Right forelimb (tissue), 1 donor: ENCODE data around the gene CDSN.

Experiments used
- DNase-seq: peaks from one replicate; pipeline ENCODE4 v3.0.0-alpha.2; 2018

CDSN gene

DNA sequence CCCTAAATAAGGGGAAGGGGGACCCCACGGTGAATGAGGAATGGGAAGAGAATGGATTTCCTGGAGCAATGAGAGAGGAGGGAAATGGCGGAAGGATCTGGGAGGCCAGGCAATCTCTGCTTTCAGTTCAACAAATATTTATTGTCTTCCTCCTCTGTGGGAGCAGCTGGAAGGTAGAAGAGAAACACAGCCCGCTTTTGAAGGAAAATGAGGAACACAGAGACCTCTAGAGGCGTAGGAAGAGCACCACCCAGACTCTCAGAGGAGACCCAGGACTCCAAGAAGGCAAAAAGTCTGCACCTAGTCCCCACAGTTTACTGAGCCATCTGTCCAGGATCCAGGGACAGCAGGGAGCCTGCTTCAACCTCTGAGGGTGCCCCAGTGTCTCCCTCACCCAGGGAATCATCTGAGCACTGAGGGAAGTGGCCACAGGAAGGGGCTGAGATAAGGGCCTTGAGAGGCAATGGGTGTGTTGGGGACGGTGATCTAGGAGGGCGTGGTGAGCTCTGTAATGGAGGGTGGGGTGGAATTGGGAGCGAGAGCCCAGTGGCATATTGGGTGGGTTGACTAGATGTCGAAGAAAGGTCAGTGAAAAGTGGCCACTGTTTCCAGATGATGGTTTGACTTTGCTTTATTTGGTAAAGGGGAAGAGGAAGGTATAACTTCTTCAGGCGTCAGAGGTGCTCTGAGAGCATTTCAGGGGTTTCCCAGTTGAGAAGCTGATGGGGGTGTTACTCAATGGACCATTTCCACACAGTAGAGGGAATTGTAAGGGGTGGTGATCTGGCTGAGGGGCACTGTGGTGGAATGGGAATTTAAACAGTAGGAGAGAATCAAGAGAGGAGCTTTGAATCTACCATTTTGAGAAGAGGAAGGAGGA, 5.0 kb downstream of the CDSN start:
- DNase-seq: no peak

DNA sequence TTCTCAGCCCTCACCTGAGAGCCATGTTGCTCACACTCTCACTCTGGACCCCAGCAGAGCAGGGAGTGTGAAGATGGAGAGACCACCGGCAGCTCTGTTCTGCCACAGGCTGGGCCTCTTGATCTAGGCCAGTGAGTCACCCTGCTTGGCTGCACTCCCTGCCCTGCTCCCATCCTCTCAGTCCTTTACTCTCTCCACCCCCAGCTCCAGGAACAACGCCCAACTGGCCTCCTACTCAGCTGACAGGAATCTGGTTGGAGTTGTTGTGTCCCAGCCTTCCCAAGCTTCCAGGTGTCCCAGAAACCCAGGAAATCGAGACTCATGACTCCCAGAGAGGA, 5.7 kb downstream of the CDSN start, which contains the start of gene PSORS1C1:
TSS of gene PSORS1C1 (plus strand) at position 260 of the 338 bp plus-strand sequence. CDS start 14,833 bp downstream, outside the sequence.
- peak; percentile 66 for DNase-seq

DNA sequence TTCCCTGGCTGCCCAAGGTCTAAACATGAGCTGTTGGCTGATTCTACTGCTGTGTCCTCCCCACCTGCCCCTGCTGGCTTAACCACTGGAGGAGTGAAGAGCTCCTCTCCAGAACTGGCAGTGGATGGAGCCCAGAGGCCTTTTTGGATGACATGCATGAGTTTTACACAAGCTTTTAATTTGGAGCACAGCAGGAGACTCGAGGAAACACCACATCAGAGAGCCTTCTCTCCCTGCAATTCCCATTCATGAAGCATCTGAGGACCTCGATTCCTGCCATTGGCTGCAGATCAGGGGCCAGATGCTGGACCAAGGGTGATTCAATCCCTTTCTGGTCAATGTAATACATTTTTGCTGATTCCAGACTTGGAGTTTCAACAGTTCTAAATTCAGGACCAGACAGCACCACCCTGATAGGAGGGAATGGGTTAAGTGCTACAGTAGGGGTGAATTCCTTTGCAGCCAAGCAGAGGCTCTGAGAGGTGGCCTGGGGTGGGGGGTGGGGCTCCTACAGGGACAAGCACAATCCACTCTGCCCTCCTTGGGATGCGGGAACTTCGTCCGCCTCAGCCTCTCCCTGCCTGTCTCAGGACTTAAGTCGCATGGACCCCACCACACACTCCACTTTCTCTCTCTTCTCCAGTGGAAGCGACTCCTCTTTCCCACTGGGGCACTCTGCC, 6.2 kb downstream of the CDSN start:
- DNase-seq: peak; percentile 66

DNA sequence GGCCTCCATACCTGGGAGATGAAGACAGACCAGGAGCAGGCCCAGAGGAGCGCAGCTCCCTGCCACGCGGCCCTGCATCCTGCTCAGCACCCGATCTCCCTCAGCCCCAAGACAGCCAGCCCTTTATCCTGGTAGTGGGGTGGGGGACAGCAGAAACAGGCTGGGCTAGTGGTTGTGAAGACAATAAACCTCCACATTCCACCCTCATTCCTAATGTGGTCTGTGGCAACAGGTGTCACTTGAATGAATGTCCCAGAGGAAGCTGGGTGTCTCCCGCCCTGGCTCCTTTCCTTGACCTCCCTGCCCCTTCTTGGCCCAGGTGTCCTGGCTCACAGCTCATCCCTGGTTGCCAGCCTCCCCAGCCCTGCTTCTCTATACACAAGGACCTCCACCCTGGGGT, 7.8 kb downstream of the CDSN start, which contains the start of gene C6orf15:
TSS of gene C6orf15 (minus strand) at position 98 of the 400 bp plus-strand sequence. CDS start at position 78, 20 bp downstream.
- no peak for DNase-seq

DNA sequence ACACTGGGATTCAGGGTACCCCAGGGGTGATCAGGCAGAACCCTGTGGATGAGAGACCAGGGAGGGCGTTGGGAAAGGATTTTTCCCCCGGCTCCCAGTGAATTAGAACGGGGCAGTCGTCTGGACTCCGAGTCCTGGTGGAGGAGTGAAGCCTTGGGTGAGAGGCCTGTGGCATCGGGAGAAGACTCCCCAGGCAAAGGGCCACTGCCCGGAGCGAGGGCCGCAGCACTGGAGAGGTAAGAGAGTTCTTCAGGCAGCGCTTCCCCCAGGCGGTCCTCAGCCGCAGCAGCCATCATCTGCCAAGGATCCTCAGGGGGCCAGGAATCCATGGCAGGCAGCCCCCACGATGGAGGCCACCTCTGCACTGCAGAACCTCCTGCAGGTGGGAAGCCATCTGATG, 8.5 kb downstream of the CDSN start:
- DNase-seq: no peak

DNA sequence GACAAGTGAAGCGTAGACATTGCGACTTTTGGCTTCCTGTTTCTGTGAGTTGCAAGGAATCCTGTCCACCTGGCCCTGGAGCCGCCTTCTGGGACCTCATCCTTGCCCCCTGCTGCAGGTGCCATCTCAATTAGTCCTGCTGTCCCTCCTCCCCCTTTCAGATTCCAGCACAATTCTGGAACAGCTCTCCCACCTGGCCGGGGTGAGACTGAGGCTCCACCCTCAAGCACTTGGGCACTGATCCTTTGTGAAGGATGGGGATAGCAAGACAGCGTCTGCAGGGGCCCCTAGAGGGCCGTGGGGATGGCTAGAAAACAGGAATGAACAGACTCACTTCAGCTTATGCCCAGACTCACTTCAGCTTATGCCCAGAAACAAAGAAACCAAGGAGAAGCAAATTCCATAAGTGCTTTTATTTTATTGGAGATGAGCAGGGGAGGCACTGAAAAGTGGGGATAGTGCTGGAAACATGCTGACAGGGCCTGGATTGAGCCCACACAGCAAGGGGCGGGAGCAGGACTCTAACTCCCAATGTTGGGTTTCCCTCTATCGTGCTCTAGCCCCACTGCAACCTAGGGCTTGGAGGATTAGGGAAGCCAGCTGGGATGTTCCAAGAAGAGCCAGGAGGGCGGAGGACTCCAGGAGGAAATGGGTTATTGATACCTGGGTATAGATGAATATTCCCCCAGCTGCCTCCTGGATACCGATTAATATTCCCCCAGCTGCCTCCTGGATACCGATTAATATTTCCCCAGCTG, 9.2 kb downstream of the CDSN start:
- DNase-seq: no peak

DNA sequence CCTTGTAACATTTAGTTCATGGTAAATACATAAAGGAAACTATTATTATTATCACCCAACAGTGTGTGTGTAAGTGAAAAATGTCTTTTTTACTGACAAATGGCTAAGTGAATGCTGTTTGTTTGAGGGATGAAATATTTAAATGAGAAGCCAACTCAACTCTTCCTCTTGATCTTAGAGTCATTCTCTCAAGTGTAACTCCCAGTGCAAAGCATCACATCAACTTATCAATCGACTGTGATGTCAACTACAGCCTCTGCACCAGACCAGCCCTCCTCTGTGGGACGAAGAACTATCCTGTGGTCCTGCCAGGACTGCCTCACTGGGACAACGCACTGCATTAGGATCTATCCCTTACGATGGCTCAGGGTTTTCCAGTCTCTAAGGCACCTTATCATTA, 13.2 kb downstream of the CDSN start:
- no peak for DNase-seq

DNA sequence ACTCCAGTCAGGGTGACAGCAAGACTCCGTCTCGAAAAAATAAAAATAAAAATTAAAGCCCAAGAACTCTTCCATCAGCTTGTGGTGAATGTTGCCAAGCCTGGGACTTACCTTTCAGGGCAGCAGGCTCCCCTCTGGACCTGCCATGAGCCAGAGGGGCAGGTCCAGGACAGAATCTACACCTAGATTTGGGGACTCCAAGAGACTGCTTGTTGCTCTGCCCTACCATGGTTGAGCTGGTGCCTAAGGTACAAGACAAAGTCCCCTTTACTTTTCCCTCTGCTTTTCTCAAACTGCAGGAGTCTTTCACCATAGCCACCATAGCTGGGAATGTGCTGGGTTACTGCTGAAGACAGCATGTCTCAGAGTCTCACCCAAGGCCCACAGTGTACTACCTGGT, 17.1 kb downstream of the CDSN start:
- DNase-seq: no peak

DNA sequence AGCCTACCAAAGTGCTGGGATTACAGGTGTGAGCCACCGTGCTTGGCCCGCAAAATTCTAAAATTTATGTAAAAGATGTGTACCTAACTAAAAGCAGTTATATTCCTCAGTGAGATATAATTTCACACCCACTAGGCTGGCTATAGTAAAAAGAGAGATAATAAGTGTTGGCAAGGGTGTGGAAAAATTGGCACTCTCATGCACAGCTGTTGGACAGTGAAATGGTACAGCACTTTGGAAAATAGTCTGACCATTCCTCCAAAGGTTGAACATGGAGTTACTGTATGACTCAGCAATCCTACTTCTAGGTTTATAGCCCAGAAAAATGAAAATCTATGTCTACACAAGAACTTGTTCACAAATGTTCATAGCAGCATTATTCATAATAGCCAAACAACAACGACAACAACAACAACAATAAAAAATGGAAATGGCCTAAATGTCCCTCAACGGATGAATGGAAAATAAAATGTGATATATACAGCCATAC, 21.8 kb downstream of the CDSN start:
- DNase-seq: no peak

DNA sequence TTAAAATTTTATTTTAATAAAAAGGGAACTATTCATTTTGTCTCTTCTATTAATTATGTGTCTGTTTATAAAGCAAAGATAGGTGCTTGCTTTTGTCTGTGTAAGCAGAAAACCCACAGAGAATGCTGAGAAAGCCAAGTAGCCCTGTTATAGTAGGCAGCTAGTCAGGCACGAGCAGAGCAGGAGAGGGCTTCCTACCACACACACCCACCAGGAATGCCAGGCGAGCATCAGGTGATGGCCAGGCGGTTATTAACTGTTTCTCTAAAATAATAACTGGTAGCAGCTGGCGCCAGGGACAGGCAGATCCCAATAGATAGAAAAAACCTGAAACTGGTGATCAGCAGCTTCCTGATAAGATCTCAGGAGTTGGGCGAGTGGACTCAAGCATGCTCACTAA, 23.6 kb downstream of the CDSN start:
- no peak for DNase-seq

DNA sequence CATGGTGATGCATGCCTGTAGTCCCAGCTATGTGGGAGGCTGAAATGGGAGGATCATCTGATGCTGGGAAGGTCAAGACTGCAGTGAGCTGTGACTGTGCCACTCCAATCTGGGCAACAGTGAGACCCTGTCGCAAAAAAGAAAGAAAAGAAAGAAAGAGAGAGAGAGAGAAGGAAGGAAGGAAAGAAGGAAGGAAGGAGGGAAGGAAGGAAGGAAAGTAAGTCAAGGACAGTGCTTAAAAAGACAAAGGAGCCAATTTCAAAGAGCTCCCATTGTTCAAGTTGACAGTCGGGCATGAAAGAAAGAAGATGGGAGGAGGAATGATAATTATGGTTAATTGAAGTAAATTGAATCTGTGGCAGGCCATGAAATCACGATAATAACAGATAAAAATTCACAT, 24.0 kb downstream of the CDSN start:
- no peak for DNase-seq

DNA sequence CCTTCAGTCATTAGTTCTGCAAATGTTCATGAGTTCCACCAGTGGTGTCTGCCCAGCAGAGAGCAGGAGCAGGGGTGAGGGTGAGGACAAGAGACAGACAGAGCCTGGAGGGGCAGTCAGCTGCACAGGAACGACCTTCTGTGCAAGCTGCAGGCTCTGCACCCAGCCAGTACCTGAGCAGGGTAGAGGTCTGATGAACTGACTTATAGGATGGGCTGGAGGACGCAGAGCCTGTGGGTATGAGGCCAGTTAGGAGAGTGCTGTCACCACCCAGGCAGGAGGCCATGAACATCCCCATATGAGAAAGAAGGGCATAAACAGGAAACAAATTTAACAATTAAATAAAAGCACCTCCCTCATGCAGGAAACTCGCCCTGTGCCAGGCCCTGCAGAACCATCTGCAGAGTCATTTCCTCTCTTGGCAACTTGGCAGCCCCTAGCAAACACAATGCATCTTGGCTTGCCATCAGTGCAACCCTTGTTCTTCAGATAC, 25.8 kb downstream of the CDSN start:
- DNase-seq: no peak

DNA sequence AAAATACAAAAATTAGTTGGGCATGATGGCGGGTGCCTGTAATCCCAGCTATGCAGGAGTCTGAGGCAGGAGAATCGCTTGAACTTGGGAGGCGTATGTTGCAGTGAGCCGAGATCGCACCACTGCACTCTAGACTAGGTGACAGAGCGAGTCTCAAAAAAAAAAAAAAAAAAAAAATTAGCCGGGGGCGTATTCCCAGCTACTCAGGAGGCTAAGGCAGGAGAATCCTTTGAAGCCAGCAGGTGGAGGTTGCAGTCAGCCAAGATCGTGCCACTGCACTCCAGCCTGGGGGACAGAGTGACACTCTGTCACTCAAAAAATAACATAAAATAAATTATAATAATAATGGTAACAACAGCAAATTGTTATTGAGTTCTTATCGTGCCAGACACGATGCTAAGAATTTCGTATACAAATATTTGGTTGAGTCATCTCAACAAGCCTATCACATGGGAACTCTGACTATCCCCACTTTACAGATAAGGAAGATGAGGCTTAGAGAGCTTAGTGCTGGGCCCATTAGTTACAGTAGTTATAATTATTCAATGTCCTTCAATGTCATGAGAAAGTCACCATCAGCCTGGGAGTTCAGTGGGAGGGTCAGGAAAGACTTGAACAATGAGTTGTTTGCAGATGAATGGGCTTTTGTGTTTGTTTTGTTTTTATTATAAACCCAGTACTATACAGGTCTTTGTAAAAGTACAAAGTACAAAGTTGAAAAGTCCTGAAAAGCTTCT, 27.3 kb downstream of the CDSN start:
- DNase-seq: no peak

DNA sequence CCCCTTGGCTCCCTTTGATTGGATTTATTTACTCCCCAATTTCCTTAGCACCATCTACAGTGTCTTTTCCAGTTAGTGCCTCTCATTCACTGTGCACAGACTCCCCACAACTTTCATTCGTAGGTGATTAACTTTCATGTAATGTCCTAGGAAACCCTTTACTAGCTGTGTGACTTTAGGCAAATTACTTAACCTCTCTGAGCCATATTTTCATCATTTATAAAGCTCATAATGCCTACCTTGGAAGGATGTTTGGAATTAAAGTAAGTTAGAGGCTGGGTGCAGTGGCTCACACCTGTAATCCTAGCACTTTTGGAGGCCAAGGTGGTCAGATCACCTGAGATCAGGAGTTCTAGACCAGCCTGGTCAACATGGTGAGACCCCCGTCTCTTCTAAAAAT, 28.0 kb downstream of the CDSN start:
- no peak for DNase-seq

DNA sequence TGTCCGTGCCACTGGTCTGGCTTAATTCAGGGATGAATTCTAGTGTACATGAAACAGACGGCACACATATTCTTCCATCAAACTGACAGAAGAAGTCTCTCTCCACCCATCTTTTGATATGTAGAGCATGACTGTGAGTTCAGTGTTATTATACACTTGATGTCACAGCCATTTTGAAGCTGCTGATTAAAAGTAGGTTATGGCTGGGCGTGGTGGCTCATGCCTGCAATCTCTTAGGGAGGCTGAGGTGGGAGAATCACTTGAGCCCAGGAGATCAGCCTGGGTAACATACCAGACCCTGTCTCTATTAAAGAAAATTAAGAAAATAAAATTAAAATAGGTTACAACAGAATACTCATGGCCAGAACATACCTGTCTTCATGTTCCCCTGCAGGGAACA, 28.6 kb downstream of the CDSN start:
- no peak for DNase-seq

DNA sequence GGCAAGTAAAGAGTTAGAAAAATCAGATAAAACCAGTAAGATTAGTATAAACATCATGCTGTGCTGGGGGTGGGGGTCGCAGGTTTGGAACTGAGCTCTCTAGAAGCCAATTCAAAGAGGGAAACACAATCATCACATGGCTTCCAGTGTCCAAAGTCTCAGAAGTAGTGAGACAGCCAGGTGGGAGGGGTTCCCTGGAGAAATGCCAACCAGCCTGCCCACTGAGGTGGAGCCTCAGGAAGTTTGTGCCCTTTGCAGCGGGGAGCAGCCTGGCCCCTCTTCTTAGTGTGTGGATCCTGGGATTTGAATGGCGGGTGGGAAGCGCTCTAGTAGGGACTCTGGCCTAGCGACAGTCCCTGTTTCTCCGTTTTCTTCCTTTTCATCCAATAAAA, 29.3 kb downstream of the CDSN start:
- no peak for DNase-seq

DNA sequence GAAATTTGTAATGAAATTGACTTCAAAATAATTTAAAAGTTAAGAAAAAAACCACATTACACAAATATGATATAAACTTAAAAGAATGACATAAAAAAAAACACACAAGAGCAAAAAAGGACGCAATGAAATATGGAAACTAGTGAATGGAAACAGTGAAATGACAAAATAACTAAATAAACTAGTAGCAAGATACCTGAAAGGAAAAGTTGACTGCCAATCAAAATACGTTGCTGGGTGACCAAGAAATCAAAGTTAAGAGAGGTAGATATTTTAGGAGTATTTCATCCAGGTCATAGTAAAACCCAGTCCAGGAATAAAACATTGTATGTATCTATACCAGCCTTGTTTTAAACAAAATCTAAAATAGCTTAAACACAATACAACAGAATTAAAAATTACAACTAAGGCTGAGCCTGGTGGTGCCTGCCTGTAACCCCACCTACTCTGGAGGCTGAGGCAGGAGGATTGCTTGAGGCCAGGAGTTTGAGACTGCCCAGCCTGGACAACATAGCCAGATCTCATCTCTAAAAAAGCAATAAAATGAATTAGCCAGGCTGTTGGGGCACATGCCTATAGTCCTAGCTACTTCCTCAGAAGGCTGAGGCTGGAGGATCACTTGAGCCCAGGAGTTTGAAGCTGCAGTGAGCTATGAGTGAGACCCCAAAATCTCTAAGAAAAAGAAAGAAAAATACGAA, 29.8 kb downstream of the CDSN start:
- no peak for DNase-seq

DNA sequence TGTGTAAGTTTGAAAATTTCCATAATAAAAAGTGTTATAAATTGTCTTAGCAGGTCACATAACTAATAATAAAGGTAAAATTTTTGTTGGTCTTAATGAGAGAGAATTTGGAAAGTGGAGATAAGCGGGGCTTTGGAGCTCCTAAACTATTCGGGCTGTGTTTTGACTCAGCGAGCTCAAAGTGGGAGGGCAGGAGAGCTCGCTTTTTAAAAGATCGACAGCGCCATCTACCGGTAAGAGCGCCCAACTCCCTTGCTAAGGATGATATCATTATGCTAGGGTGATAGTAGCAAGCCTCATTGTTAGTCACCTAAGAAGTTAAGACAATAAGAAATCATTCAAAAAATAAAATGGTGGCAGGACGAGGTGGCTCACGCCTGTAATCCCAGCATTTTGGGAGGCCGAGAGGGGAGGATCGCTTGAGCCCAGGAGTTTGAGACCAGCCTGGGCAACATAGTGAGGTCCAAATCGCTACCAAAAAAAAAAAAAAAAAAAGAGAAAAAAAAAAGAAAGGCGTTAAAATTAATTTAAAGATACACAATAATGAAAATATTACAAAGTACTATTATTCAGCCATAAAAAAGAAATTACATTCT, 32.7 kb downstream of the CDSN start:
- peak; percentile 83 for DNase-seq

DNA sequence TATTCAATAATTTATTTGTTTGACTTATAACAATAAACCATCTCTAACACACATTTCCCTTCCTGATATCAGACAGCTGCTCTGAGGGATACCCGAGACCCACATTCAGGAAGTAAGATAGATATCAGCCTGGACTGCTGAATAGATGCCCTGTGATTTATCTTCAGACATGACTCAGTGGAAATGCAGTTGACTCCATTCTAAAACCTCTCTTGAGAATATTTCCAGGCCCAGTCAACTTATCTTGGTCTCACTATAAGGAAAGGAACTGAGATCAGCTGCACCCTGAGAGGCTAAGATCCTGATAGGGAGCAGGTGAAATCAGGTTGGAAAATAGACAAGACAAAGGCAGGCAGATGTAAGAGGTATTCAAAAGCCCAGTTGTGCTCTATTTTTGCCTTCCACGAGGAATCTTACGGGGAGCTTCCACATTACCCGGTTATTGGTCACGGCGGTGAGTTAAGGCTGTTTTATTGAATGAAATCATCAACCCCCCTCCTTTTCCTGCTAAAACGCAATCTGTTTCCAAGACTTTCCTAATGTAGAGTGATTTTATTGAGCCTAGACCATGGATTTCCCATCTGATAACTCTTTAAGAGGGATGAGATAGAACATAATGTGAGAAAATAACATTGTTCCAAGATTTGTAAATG, 33.3 kb downstream of the CDSN start:
- no peak for DNase-seq

DNA sequence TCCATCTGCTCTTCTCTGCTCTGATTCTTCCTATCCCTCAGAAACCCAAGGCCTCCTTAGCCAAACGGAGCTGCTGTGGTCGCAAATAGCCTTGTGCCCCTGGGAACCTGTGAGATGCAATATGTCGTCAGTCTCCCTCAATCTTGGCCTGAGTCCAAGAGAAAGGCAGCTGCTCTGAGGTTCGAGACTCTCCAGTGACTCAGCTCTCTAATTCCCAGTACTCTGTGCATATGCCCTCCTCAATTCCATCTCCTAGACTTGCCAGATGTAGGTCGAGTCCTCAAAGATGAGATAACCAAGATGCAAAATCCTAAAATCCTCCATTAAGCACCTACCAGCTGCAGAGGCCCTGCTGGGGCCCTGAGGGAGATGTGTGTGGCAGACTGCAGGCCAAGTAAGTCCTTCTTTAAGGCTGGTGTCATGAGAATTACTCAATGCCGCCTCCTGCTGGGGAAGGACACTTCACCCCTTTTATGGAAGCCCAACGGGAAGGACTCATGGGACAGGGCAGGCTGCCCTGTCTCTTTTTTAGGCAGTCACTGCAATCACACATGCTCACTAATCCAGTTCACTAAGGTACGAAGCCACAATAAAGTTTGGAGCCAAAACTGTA, 36.4 kb downstream of the CDSN start:
- no peak for DNase-seq
